ENCODE measurements around the gene ALKBH5. TPM values are rescaled to one million over a fixed set of nuclear protein-coding genes. Genes with fewer than 3 reads are reported as not detected.

Gene ALKBH5
- total and polyA plus RNA-seq, 2 experiments from 2014 or later, result 56.6 to 78.3 TPM

GRCh38 chr17:18240449-18240848 is 56.8 kb downstream of the ALKBH5 start:
- H3K9me2 ChIP-seq (replicated peaks; ENCODE audit: insufficient read depth), result no peaks in the 10 kb centered on the region
- no peak overlapping the region for H3K27ac ChIP-seq
- H2AFZ ChIP-seq, result no peak overlapping the region
- H3K4me1 ChIP-seq (ENCODE audit: insufficient read depth), result no peaks in the 10 kb centered on the region
- no peak for TF ChIP-seq CTCF (IDR thresholded peaks at IDR 0.05; ENCODE audit: poor library complexity)
- WGBS (ENCODE audit: low lambda C conversion rate, missing lambda C conversion rate), result 95% methylated on average over 19 of the region's 19 CpGs
- H3K9me3 ChIP-seq (ENCODE audit: low read depth), result no peaks in the 10 kb centered on the region
- DNase-seq (ENCODE audit: low spot score), result no peak
- H3K27me3 ChIP-seq, result no peaks in the 10 kb centered on the region
- no peaks in the 10 kb centered on the region for H4K20me1 ChIP-seq (ENCODE audit: insufficient read depth, poor library complexity, severe bottlenecking)
- no peak overlapping the region for H3K4me2 ChIP-seq
- H3K36me3 ChIP-seq (replicated peaks; ENCODE audit: insufficient read depth, low read depth), result no peaks in the 10 kb centered on the region
- H3K79me2 ChIP-seq, result no peaks in the 10 kb centered on the region
- no peak overlapping the region for H3K4me3 ChIP-seq

- no peak for DNase-seq (ENCODE audit: low spot score)
- H3K36me3 ChIP-seq (replicated peaks; ENCODE audit: insufficient read depth, low read depth), result no peaks in the 10 kb centered on the region
- H3K27me3 ChIP-seq, result no peaks in the 10 kb centered on the region
- no peaks in the 10 kb centered on the region for H3K9me2 ChIP-seq (replicated peaks; ENCODE audit: insufficient read depth)
- no peak overlapping the region for H3K4me3 ChIP-seq
- no peaks in the 10 kb centered on the region for H3K9me3 ChIP-seq (ENCODE audit: low read depth)
- no peak overlapping the region for H2AFZ ChIP-seq
- H3K27ac ChIP-seq, result no peak overlapping the region
- H4K20me1 ChIP-seq (ENCODE audit: insufficient read depth, poor library complexity, severe bottlenecking), result no peaks in the 10 kb centered on the region
- TF ChIP-seq EZH2phosphoT487 (IDR thresholded peaks at IDR 0.05; ENCODE audit: low read depth, severe bottlenecking, unreplicated experiment) (no peak), CTCF (IDR thresholded peaks at IDR 0.05; ENCODE audit: poor library complexity) (no peak), EZH2 (IDR thresholded peaks at IDR 0.05; ENCODE audit: borderline replicate concordance) (no peak)
- H3K4me1 ChIP-seq (ENCODE audit: insufficient read depth), result no peaks in the 10 kb centered on the region
- no peaks in the 10 kb centered on the region for H3K79me2 ChIP-seq
- WGBS (ENCODE audit: low lambda C conversion rate, missing lambda C conversion rate), result 91% methylated on average over 28 of the region's 28 CpGs
- H3K4me2 ChIP-seq, result no peak overlapping the region
Measured at GRCh38 chr17:18241229-18241871, 57.7 kb downstream of the ALKBH5 start.

GRCh38 chr17:18245038-18245776 is 61.6 kb downstream of the ALKBH5 start:
- Histone ChIP-seq H3K4me3 (no peak overlapping the region), H3K36me3 (replicated peaks; ENCODE audit: insufficient read depth, low read depth) (no peaks in the 10 kb centered on the region)
- 92% methylated on average over 21 of the region's 21 CpGs for WGBS (ENCODE audit: low lambda C conversion rate, missing lambda C conversion rate)

More at GRCh38 chr17:18245038-18245776, 61.6 kb downstream of the ALKBH5 start:
- Histone ChIP-seq H3K9me2 (replicated peaks; ENCODE audit: insufficient read depth) (no peaks in the 10 kb centered on the region), H3K27me3 (no peaks in the 10 kb centered on the region), H3K9me3 (ENCODE audit: low read depth) (no peaks in the 10 kb centered on the region), H3K79me2 (no peaks in the 10 kb centered on the region), H3K4me1 (ENCODE audit: insufficient read depth) (no peaks in the 10 kb centered on the region), H2AFZ (no peak overlapping the region), H4K20me1 (ENCODE audit: insufficient read depth, poor library complexity, severe bottlenecking) (no peaks in the 10 kb centered on the region), H3K27ac (no peak overlapping the region), H3K4me2 (no peak overlapping the region)
- TF ChIP-seq EZH2 (IDR thresholded peaks at IDR 0.05; ENCODE audit: borderline replicate concordance) (no peak), CTCF (IDR thresholded peaks at IDR 0.05; ENCODE audit: poor library complexity) (no peak), EZH2phosphoT487 (IDR thresholded peaks at IDR 0.05; ENCODE audit: low read depth, severe bottlenecking, unreplicated experiment) (no peak)
- DNase-seq (ENCODE audit: low spot score), result no peak
